ENCODE data around the gene C16orf87.

Gene C16orf87

DNA sequence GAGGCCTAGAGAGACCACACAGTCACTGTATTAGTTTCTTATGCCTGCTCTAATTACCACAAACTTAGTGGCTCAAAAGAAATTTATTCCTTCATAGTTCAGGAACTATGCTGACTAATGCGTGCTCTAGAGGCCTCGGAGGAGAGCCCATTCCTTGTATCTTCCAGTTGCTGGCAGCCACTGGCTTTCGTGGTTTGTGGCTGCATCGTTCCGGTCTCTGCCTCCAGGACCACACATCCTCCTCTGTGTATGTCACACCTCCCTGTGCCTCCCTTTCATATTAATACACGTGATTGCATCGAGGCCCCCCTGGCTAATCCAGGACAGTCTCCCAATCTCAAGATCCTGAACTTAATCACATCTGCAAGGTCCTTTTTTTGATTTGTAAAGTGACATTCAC, 65.9 kb downstream of the C16orf87 start:
- Histone ChIP-seq H3K27me3 (ENCODE audit: control insufficient read depth, insufficient read depth, low read length) (no peaks in the 10 kb centered on the region), H3K9me3 (ENCODE audit: control insufficient read depth, low read length) (no peaks in the 10 kb centered on the region), H3K4me3 (ENCODE audit: low read length) (no peak overlapping the region), H3K4me1 (ENCODE audit: control insufficient read depth, insufficient read depth, low read length) (no peaks in the 10 kb centered on the region), H3K9ac (ENCODE audit: low read length) (no peak overlapping the region), H3K36me3 (ENCODE audit: control insufficient read depth, insufficient read depth, low read length) (no peaks in the 10 kb centered on the region)

GRCh38 chr16:46763147-46763546, 67.8 kb downstream of the C16orf87 start:
- Histone ChIP-seq H3K9ac (ENCODE audit: low read length) (no peak overlapping the region), H3K36me3 (ENCODE audit: control insufficient read depth, insufficient read depth, low read length) (no peaks in the 10 kb centered on the region), H3K9me3 (ENCODE audit: control insufficient read depth, low read length) (no peaks in the 10 kb centered on the region), H3K27me3 (ENCODE audit: control insufficient read depth, insufficient read depth, low read length) (peaks cover 7% of the 10 kb centered on the region), H3K4me1 (ENCODE audit: control insufficient read depth, insufficient read depth, low read length) (no peaks in the 10 kb centered on the region), H3K4me3 (ENCODE audit: low read length) (no peak overlapping the region)

- no peak overlapping the region for H3K4me3 ChIP-seq (ENCODE audit: low read length)
Measured at GRCh38 chr16:46762583-46762982, 68.4 kb downstream of the C16orf87 start.

DNA sequence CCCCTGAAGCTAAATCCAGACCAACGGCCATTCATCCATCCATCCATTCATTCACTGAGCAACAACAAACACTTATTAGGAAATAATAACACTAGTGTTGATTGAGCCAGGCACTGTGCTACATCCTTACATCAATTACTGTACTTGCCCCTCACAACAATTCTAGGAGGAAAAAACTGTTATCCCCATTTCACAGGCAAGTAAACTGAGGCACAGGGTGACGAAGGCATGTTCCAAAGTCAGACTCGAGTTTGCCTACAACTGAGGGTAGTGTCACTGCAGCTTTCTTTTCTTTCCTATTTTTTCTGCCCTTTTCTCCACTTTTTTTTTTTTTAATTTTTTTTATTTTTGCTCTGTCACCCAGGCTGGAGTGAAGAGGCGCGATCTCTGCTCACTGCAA, 71.7 kb downstream of the C16orf87 start:
- no peak overlapping the region for H3K9ac ChIP-seq (ENCODE audit: low read length)
- H3K27me3 ChIP-seq (ENCODE audit: control insufficient read depth, insufficient read depth, low read length) = peaks cover 21% of the 10 kb centered on the region
- H3K4me3 ChIP-seq (ENCODE audit: low read length) = no peak overlapping the region
- H3K36me3 ChIP-seq (ENCODE audit: control insufficient read depth, insufficient read depth, low read length) = no peaks in the 10 kb centered on the region
- no peaks in the 10 kb centered on the region for H3K4me1 ChIP-seq (ENCODE audit: control insufficient read depth, insufficient read depth, low read length)
- H3K9me3 ChIP-seq (ENCODE audit: control insufficient read depth, low read length) = no peaks in the 10 kb centered on the region

More at GRCh38 chr16:46762583-46762982, 68.4 kb downstream of the C16orf87 start:
- H3K9ac ChIP-seq (ENCODE audit: low read length) = no peak overlapping the region
- H3K36me3 ChIP-seq (ENCODE audit: control insufficient read depth, insufficient read depth, low read length) = no peaks in the 10 kb centered on the region
- H3K4me1 ChIP-seq (ENCODE audit: control insufficient read depth, insufficient read depth, low read length) = no peaks in the 10 kb centered on the region
- no peaks in the 10 kb centered on the region for H3K9me3 ChIP-seq (ENCODE audit: control insufficient read depth, low read length)
- peaks cover 11% of the 10 kb centered on the region for H3K27me3 ChIP-seq (ENCODE audit: control insufficient read depth, insufficient read depth, low read length)

DNA sequence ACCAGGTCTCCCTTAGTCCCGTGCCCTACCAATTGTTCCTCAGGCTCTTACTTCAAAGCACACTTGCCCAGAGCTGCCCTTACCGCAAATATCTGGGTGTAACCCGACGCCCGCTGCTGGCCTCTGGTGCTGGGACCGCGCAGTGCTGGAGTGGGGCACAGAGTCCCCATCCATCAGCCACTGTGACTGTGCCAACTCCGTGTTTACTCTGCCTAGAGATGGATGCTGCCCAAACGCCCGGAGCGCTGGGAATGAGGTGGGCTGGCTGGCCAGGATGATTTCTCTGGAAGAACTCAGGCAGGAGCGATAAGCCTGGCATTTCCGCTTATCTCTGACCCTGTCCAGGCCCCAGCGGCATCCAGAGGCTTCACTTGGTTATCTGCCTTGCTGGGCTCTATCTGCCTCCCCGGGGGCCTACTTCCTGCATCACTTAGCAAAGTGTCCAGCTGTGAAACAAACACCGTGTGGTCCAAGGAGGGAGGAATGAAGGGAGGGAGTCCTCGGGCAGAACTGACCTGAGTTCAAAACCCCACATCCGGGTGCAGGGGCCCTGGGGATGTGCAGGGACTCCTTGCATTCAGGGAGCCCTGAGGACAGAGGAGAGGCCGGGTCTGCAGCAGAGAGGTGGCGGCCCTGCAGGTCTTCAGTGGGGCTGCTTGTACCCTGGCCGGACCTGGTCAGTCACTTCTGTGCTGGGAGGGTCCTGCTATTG, 73.5 kb downstream of the C16orf87 start:
- H3K9ac ChIP-seq (ENCODE audit: low read length) = no peak overlapping the region
- H3K27me3 ChIP-seq (ENCODE audit: control insufficient read depth, insufficient read depth, low read length) = peaks cover 21% of the 10 kb centered on the region
- no peaks in the 10 kb centered on the region for H3K36me3 ChIP-seq (ENCODE audit: control insufficient read depth, insufficient read depth, low read length)
- H3K4me1 ChIP-seq (ENCODE audit: control insufficient read depth, insufficient read depth, low read length) = no peaks in the 10 kb centered on the region
- H3K9me3 ChIP-seq (ENCODE audit: control insufficient read depth, low read length) = no peaks in the 10 kb centered on the region
- H3K4me3 ChIP-seq (ENCODE audit: low read length) = no peak overlapping the region

DNA sequence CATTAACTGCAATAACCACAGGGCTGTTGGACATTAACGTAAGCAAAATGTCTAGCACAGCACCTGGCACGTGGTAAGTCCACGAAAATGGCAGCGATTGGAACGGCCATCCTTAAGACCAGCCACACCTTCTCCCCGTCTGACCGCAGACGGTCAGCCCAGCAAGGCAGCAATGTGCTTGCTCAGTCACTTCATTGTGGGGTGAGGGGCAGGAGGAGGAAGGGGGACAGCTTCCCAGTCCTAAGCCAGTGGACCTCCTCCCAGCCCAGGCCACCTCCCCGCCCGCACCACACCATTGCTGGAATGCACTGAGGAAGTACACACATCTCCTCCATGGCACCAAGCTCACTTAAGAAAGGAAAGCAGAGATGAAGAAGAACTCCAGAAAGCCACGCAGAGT, 74.2 kb downstream of the C16orf87 start:
- no peak overlapping the region for H3K9ac ChIP-seq (ENCODE audit: low read length)
- H3K36me3 ChIP-seq (ENCODE audit: control insufficient read depth, insufficient read depth, low read length) = no peaks in the 10 kb centered on the region
- no peaks in the 10 kb centered on the region for H3K9me3 ChIP-seq (ENCODE audit: control insufficient read depth, low read length)
- H3K27me3 ChIP-seq (ENCODE audit: control insufficient read depth, insufficient read depth, low read length) = peaks cover 21% of the 10 kb centered on the region
- H3K4me1 ChIP-seq (ENCODE audit: control insufficient read depth, insufficient read depth, low read length) = no peaks in the 10 kb centered on the region
- no peak overlapping the region for H3K4me3 ChIP-seq (ENCODE audit: low read length)

DNA sequence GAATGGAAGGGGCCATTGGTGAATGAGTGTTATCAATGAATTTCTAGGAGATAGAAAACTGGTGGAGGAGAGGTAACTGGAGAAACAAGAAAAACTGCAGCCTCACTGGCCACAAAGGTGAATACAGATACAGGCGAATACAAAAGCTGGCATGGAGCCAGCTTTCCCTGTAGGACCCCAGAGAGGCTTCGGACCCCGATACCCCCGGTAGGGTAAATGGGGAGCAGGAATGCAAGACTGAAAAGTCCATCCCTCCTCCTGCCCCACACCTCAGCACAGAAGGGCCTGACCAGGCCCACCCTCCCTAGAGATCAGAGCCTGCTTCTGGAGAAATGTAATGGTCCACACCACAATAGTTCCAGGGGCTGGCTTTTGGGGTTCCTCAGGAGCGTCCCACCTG, 78.0 kb downstream of the C16orf87 start:
- Histone ChIP-seq H3K27me3 (ENCODE audit: control insufficient read depth, insufficient read depth, low read length) (peaks cover 13% of the 10 kb centered on the region), H3K4me1 (ENCODE audit: control insufficient read depth, insufficient read depth, low read length) (no peaks in the 10 kb centered on the region), H3K4me3 (ENCODE audit: low read length) (no peak overlapping the region), H3K9me3 (ENCODE audit: control insufficient read depth, low read length) (no peaks in the 10 kb centered on the region), H3K36me3 (ENCODE audit: control insufficient read depth, insufficient read depth, low read length) (no peaks in the 10 kb centered on the region), H3K9ac (ENCODE audit: low read length) (no peak overlapping the region)

GRCh38 chr16:46751381-46751780, 79.6 kb downstream of the C16orf87 start:
- Histone ChIP-seq H3K36me3 (ENCODE audit: control insufficient read depth, insufficient read depth, low read length) (no peaks in the 10 kb centered on the region), H3K4me1 (ENCODE audit: control insufficient read depth, insufficient read depth, low read length) (no peaks in the 10 kb centered on the region), H3K9me3 (ENCODE audit: control insufficient read depth, low read length) (no peaks in the 10 kb centered on the region), H3K9ac (ENCODE audit: low read length) (no peak overlapping the region), H3K27me3 (ENCODE audit: control insufficient read depth, insufficient read depth, low read length) (no peaks in the 10 kb centered on the region), H3K4me3 (ENCODE audit: low read length) (no peak overlapping the region)

DNA sequence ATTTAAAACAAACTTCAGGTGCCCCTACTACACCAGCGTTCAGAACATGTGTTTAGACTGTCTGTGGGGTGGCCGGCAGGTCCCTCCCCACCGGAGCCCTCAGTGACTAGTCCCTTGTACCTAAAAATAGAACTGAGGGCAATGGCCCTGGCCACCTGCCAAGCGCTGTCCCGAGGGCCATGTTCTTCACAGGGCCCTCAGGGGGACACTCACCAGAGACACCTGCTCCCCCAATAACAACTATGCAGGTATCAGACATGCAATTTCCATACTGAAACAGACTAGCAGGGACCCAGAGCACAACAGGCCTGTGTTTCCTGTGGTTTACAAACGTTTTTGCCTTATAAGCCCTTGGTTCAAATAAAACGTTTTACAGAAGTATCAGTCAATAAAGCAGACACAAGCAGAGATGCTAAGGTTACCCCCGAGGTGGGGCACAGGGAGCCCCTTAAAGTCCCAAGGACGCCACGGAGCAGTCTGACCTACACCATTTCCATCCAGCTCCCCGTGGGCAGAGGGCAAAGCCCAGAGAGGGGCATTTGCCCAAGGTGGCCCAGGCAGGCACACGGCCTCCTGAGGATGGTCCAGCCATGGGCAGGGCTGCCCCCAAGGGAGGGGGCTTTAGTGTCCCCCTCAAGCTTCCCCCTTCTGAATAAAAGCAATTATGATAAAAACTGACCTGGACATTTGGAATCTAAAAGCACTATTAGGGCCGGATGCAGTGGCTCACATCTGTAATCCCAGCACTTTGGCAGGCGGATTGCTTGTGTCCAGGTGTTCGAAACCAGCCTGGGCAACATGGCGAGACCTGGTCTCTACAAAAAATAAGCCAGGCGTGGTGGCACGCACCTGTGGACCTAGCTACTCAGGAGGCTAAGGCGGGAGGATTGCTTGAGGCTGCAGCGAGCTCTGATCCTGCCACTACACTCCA, 81.9 kb downstream of the C16orf87 start:
- no peaks in the 10 kb centered on the region for H3K4me1 ChIP-seq (ENCODE audit: control insufficient read depth, insufficient read depth, low read length)
- no peaks in the 10 kb centered on the region for H3K36me3 ChIP-seq (ENCODE audit: control insufficient read depth, insufficient read depth, low read length)
- H3K9ac ChIP-seq (ENCODE audit: low read length) = no peak overlapping the region
- no peak overlapping the region for H3K4me3 ChIP-seq (ENCODE audit: low read length)
- no peaks in the 10 kb centered on the region for H3K9me3 ChIP-seq (ENCODE audit: control insufficient read depth, low read length)
- H3K27me3 ChIP-seq (ENCODE audit: control insufficient read depth, insufficient read depth, low read length) = no peaks in the 10 kb centered on the region

DNA sequence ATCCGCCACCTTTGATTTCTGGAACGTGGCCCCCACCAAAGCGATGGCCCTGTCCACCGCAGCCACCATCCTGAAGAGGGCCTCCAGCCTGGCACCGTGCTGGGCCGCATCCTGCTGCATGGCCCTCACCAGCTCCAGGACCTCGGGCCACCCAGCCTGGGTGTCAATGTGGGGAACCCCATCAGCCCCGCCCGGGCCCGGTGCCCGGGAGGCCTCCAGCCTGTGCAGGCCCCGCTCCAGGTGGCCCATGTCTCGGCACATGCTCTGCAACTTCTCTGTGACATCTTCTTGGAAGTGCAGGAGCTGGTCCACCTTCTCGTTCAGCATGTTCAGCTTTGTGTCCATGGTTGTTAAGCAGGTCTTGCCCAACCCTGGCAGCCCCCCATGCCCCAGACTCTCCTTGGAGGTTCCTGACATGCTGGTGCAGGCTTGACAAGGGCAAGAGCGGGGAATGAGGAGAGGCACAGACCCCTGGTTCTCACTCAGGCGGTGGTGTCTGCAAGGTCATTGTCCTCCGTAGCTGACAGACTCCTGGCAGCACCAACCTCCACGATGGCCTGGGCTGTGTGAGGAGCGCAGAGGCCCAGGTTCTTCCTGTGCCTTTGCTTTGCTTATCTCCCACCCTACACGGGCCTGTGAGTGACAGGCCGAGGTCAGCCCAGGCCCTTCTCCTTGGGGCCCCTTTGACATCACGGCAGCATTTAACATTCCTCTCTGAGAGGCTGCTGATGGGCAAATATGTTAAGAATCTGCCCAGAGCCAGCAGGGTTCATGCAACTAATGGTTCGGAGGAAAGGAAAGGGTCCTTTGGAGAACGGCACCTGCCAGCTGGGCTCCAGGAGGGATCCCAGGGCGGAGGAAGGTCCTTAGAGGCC, 83.0 kb downstream of the C16orf87 start, which contains the start of gene MYLK3:
Gene MYLK3 (minus strand): TSS at position 568 of the 875 bp plus-strand sequence. CDS start 151 bp downstream, at position 417.
- H3K9me3 ChIP-seq (ENCODE audit: control insufficient read depth, low read length) = no peaks in the 10 kb centered on the region
- H3K4me3 ChIP-seq (ENCODE audit: low read length) = no peak within 1 kb of the TSS
- no peaks in the 10 kb centered on the region for H3K36me3 ChIP-seq (ENCODE audit: control insufficient read depth, insufficient read depth, low read length)
- H3K9ac ChIP-seq (ENCODE audit: low read length) = no peak within 1 kb of the TSS
- no peaks in the 10 kb centered on the region for H3K4me1 ChIP-seq (ENCODE audit: control insufficient read depth, insufficient read depth, low read length)
- H3K27me3 ChIP-seq (ENCODE audit: control insufficient read depth, insufficient read depth, low read length) = no peaks in the 10 kb centered on the region

GRCh38 chr16:46746821-46747776, 83.9 kb downstream of the C16orf87 start:
- H3K27me3 ChIP-seq (ENCODE audit: control insufficient read depth, insufficient read depth, low read length) = no peaks in the 10 kb centered on the region
- H3K9ac ChIP-seq (ENCODE audit: low read length) = no peak overlapping the region
- no peak overlapping the region for H3K4me3 ChIP-seq (ENCODE audit: low read length)
- H3K9me3 ChIP-seq (ENCODE audit: control insufficient read depth, low read length) = no peaks in the 10 kb centered on the region
- H3K4me1 ChIP-seq (ENCODE audit: control insufficient read depth, insufficient read depth, low read length) = no peaks in the 10 kb centered on the region
- H3K36me3 ChIP-seq (ENCODE audit: control insufficient read depth, insufficient read depth, low read length) = no peaks in the 10 kb centered on the region

Measured in mucosa of stomach (tissue), 1 donor.